Breast epithelium (tissue), 3 donors: ENCODE data around the gene PNPLA7.

ENCODE experiments used
- POLR2A ChIP-seq: fragments of 450-650 bp; IDR thresholded peaks from one replicate; pipeline ENCODE4 v1.6.1; 2016; ENCODE audit warnings: antibody characterized with exemption, mild to moderate bottlenecking, moderate library complexity
- POLR2AphosphoS5 ChIP-seq, 3 donors: sonication (generic); formaldehyde crosslinking; IDR thresholded peaks; one replicate each; pipeline ENCODE4 v1.6.1; 2017; ENCODE audit warnings: antibody characterized with exemption in 3 of 3
- TF ChIP-seq, protein P1 (sequence below), 3 donors: fragments of 450-650 bp; IDR thresholded peaks; one replicate each; pipeline ENCODE4 v1.5.1; 2016 to 2017; ENCODE audit warnings: antibody characterized with exemption in 3 of 3, mild to moderate bottlenecking in 3 of 3, moderate library complexity in 3 of 3

DNA sequence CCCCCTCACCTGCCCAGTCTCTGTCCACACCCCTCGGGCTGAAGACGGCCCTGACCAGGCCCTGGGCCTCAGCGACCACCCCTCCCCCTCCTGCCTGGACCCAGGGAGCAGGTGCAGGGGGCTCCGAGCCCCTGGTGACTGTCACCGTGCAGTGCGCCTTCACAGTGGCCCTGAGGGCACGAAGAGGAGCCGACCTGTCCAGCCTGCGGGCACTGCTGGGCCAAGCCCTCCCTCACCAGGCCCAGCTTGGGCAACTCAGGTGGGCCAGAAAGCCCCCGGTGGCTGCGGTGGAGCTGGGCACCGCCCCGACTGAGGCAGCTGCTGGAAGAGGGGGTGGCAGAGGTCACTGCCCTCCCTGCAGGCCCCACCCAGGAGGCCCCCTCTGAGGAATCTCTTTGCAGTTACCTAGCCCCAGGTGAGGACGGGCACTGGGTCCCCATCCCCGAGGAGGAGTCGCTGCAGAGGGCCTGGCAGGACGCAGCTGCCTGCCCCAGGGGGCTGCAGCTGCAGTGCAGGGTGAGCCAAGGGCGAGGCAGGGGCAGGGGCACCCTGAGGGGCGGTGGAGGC, 116.8 kb downstream of the PNPLA7 start:
- TF ChIP-seq, protein P1, sequence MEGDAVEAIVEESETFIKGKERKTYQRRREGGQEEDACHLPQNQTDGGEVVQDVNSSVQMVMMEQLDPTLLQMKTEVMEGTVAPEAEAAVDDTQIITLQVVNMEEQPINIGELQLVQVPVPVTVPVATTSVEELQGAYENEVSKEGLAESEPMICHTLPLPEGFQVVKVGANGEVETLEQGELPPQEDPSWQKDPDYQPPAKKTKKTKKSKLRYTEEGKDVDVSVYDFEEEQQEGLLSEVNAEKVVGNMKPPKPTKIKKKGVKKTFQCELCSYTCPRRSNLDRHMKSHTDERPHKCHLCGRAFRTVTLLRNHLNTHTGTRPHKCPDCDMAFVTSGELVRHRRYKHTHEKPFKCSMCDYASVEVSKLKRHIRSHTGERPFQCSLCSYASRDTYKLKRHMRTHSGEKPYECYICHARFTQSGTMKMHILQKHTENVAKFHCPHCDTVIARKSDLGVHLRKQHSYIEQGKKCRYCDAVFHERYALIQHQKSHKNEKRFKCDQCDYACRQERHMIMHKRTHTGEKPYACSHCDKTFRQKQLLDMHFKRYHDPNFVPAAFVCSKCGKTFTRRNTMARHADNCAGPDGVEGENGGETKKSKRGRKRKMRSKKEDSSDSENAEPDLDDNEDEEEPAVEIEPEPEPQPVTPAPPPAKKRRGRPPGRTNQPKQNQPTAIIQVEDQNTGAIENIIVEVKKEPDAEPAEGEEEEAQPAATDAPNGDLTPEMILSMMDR (IDR thresholded peaks at IDR 0.05), result no peak
- TF ChIP-seq POLR2A (no peak), POLR2AphosphoS5 (IDR thresholded peaks at IDR 0.05) (no peak)
